Measurements from ENCODE around the gene CAMKMT.
A peak's percentile ranks its signal among the peaks of the same experiment; 100 is the strongest.
"Not testable (repeated sequence)": the region's sequence is repeated elsewhere in the genome, so short reads cannot be mapped to it uniquely, and the experiment has no call there.

CAMKMT gene

GRCh38 chr2:44450082-44450481 lies 88.3 kb downstream of the CAMKMT start:
- no peak for DNase-seq

GRCh38 chr2:44450806-44451205 lies 89.1 kb downstream of the CAMKMT start:
- DNase-seq: no peak

GRCh38 chr2:44452069-44452583 lies 90.4 kb downstream of the CAMKMT start:
- no peak for DNase-seq

GRCh38 chr2:44453259-44453658 lies 91.5 kb downstream of the CAMKMT start:
- no peak for DNase-seq

- DNase-seq: no peak
These were observed 94.1 kb downstream of the CAMKMT start for GRCh38 chr2:44455877-44456276.

GRCh38 chr2:44456946-44457345 lies 95.2 kb downstream of the CAMKMT start:
- no peak for DNase-seq

- DNase-seq: no peak
These were observed 98.0 kb downstream of the CAMKMT start for GRCh38 chr2:44459739-44460138.

- no peak for DNase-seq
These were observed 101.4 kb downstream of the CAMKMT start for GRCh38 chr2:44462934-44463849.

- no peak for DNase-seq
These were observed 102.7 kb downstream of the CAMKMT start for GRCh38 chr2:44464437-44464836.

GRCh38 chr2:44470151-44470550 lies 108.4 kb downstream of the CAMKMT start:
- no peak for DNase-seq

GRCh38 chr2:44477657-44478414 lies 116.1 kb downstream of the CAMKMT start:
- no peak for DNase-seq

- DNase-seq: peak; percentile 92
These were observed 117.6 kb downstream of the CAMKMT start for GRCh38 chr2:44479127-44479887.

- DNase-seq: no peak
These were observed 118.3 kb downstream of the CAMKMT start for GRCh38 chr2:44480068-44480467.

- no peak for DNase-seq
These were observed 125.3 kb downstream of the CAMKMT start for GRCh38 chr2:44487052-44487451.

GRCh38 chr2:44490726-44491125 lies 129.0 kb downstream of the CAMKMT start:
- DNase-seq: no peak

GRCh38 chr2:44494006-44494405 lies 132.3 kb downstream of the CAMKMT start:
- DNase-seq: no peak

- DNase-seq: no peak
These were observed 133.3 kb downstream of the CAMKMT start for GRCh38 chr2:44495035-44495434.

- DNase-seq: no peak
These were observed 133.8 kb downstream of the CAMKMT start for GRCh38 chr2:44495544-44495943.

GRCh38 chr2:44496130-44496529 lies 134.4 kb downstream of the CAMKMT start:
- no peak for DNase-seq

- no peak for DNase-seq
These were observed 136.8 kb downstream of the CAMKMT start for GRCh38 chr2:44498551-44498950.

- DNase-seq: not testable (repeated sequence)
These were observed 143.9 kb downstream of the CAMKMT start for GRCh38 chr2:44505664-44506063.

GRCh38 chr2:44510246-44510645 lies 148.5 kb downstream of the CAMKMT start:
- no peak for DNase-seq

GRCh38 chr2:44515416-44515815 lies 153.7 kb downstream of the CAMKMT start:
- no peak for DNase-seq

Data from hematopoietic multipotent progenitor cell treated with erythropoietin and hydrocortisone succinate and interleukin-3 and kit ligand, for 6 days (in vitro differentiated cells).